Liver (tissue), 3 donors: ENCODE results near the gene NOP16.

Experiments used
- CTCF ChIP-seq: fragments of 150-350 bp; IDR thresholded peaks from 2 replicates; pipeline ENCODE4 v1.5.1; 2017; ENCODE audit warnings: improper control_type of control experiment, low read depth, low read length; ENCODE audit not compliant: missing input control
- TAF1 ChIP-seq: conservative IDR thresholded peaks from 2 replicates; pipeline ENCODE4 v1.6.1; 2016; ENCODE audit warnings: antibody characterized with exemption, mild to moderate bottlenecking
- ZBTB33 ChIP-seq: IDR thresholded peaks from 2 replicates; pipeline ENCODE4 v1.6.1; 2016; ENCODE audit warnings: antibody characterized with exemption
- donor health status: healthy.
- donor health status: healthy.

- TF ChIP-seq ZBTB33 (no peak), CTCF (no peak), TAF1 (peak; percentile 63)
Measured at GRCh38 chr5:176389135-176390123, 1.0 kb upstream of the NOP16 start.
